ENCODE data around the gene PLXNA2. TPM values are rescaled to one million over a fixed set of nuclear protein-coding genes. Genes with fewer than 3 reads are reported as not detected.
A peak's percentile ranks its signal among the peaks of the same experiment; 100 is the strongest.

Gene PLXNA2
- total and polyA plus RNA-seq, 2 of the 8 experiments (the other 6 are each of a cell fraction or from before 2014, with no cell fraction given), result 0.33 to 1.5 TPM

DNA sequence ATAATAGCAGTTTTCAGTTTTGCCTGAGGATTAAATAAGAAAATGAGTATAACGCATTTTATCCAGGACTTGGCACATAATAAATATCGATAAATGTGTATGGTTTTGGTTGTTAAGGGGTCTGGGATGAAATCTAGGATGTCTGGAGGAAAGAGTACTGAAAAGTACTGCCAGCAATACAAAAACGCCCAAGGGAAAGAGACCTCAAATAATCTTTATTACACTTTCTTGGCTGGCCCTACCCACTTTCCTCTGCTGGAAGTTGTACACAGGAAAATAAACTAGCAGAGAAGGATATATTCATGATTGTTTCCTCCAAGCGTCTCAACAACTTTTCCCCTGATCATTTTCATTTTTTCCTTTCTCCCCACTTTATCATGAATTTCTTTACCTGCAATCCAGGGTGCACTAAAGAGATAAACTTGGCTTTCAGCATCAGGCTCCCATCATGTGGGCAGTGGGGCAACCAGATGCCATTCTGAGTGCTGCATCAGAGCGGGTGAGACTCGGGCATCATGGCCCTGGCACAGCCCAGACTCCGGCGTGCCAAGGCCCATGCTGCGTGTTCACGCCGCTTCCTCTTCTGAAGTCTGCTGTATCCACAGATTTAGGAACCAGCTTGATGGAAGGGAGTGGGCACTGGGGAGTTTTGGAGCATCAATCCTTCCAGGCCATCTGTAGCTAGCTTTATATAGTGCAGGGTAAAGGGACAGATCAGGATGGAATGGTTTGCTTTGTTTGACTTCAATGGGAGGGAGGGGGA lies 35.8 kb upstream of the PLXNA2 start:
- no peak overlapping the region for H4K91ac ChIP-seq (replicated peaks; ENCODE audit: insufficient read length, low read length)
- no peaks in the 10 kb centered on the region for H3K9me3 ChIP-seq (ENCODE audit: insufficient read depth in 2 of 2, low read depth in 1 of 2, low read length in 1 of 2)
- no peak overlapping the region for H2AFZ ChIP-seq (ENCODE audit: low read length)
- H3K79me2 ChIP-seq (ENCODE audit: control insufficient read depth in 1 of 2, insufficient read depth in 2 of 2, low read length in 2 of 2), result no peaks in the 10 kb centered on the region
- no peaks in the 10 kb centered on the region for H3K23me2 ChIP-seq (ENCODE audit: low read depth, low read length)
- H3K23ac ChIP-seq (ENCODE audit: insufficient read length), result no peak overlapping the region
- H2BK12ac ChIP-seq (ENCODE audit: low read depth, low read length), result no peak overlapping the region
- H2BK15ac ChIP-seq (ENCODE audit: low read length), result peak overlapping the region; percentile 34; the same call in 1 of the 2 replicates
- no peak overlapping the region for H4K8ac ChIP-seq (ENCODE audit: extremely low read depth, insufficient read depth, low read length)
- ChIA-PET CTCF (ENCODE audit: partially characterized antibody) (interaction anchor here (0.7 to 3.3 kb wide), 5 partner anchors 11 to 35 kb away, joined by 3 to 13 read pairs (median 3); no protein-coding TSS in a partner anchor), POLR2A (ENCODE audit: partially characterized antibody) (no interaction called here)
- no peak overlapping the region; the same call in 1 of the 2 replicates for H3K18ac ChIP-seq (ENCODE audit: extremely low read depth, low read length)
- no peaks in the 10 kb centered on the region for H3K79me1 ChIP-seq (ENCODE audit: low read depth, low read length)
- H2AK5ac ChIP-seq (ENCODE audit: low read depth, low read length), result no peak overlapping the region
- H3K36me3 ChIP-seq (ENCODE audit: control insufficient read depth in 2 of 4, insufficient read depth in 4 of 4, low read length in 3 of 4), result no peaks in the 10 kb centered on the region
- H3K4me3 ChIP-seq (ENCODE audit: extremely low read depth in 1 of 4, insufficient read depth in 2 of 4, low read depth in 3 of 4, low read length in 4 of 4), result no peak overlapping the region
- H2BK5ac ChIP-seq (ENCODE audit: low read depth, low read length), result no peak overlapping the region
- no peak overlapping the region for H2BK20ac ChIP-seq (ENCODE audit: low read length)
- H3K4me2 ChIP-seq (ENCODE audit: insufficient read depth in 1 of 2, low read depth in 2 of 2, low read length in 2 of 2), result no peak overlapping the region
- FAIRE-seq (no peak), DNase-seq (ENCODE audit: low read depth in 1 of 2, low spot score in 2 of 2) (no peak)
- no peak overlapping the region for H4K5ac ChIP-seq (ENCODE audit: insufficient read length, low read depth, low read length)
- 91% methylated on average over 11 of the region's 11 CpGs; no CpG with 5 or more reads in 1 of the 2 experiments for WGBS, 2 experiments (ENCODE audit: extremely low coverage in 1 of 2, insufficient coverage in 1 of 2, insufficient read length in 1 of 2, insufficient replicate concordance in 2 of 2, low coverage in 1 of 2, low lambda C conversion rate in 2 of 2, missing lambda C conversion rate in 1 of 2)
- H2BK120ac ChIP-seq (replicated peaks; ENCODE audit: low read depth, low read length), result no peak overlapping the region
- no peak overlapping the region for H3K56ac ChIP-seq (replicated peaks; ENCODE audit: insufficient read length, low read depth, low read length)
- H3K27ac ChIP-seq (ENCODE audit: low read depth, low read length), result no peak overlapping the region
- H3K4me1 ChIP-seq (replicated peaks in 1 of 4; ENCODE audit: control insufficient read depth in 3 of 4, insufficient read depth in 4 of 4, low read length in 3 of 4), result peaks cover 0 to 10% (median 4%) of the 10 kb centered on the region in 4 experiments; a peak in 3 of 7 replicates
- H3K27me3 ChIP-seq (replicated peaks in 1 of 4; ENCODE audit: control insufficient read depth in 3 of 4, extremely low read depth in 1 of 4, insufficient read depth in 3 of 4, low read length in 3 of 4), result no peaks in the 10 kb centered on the region; a peak in 1 of 7 replicates
- no peak overlapping the region for H3K14ac ChIP-seq (ENCODE audit: insufficient read length)
- no peak overlapping the region for H3K4ac ChIP-seq (replicated peaks; ENCODE audit: insufficient read length, low read depth, low read length)
- no peaks in the 10 kb centered on the region for H4K20me1 ChIP-seq (replicated peaks in 1 of 2; ENCODE audit: control insufficient read depth in 1 of 2, insufficient read depth in 2 of 2, low read length in 2 of 2)
- H3K9ac ChIP-seq (replicated peaks in 1 of 4; ENCODE audit: extremely low read depth in 1 of 4, low read depth in 3 of 4, low read length in 3 of 4), result no peak overlapping the region
- TF ChIP-seq TBP (IDR thresholded peaks at IDR 0.05; ENCODE audit: low read depth, low read length), result no peak
- TF ChIP-seq, protein P1, sequence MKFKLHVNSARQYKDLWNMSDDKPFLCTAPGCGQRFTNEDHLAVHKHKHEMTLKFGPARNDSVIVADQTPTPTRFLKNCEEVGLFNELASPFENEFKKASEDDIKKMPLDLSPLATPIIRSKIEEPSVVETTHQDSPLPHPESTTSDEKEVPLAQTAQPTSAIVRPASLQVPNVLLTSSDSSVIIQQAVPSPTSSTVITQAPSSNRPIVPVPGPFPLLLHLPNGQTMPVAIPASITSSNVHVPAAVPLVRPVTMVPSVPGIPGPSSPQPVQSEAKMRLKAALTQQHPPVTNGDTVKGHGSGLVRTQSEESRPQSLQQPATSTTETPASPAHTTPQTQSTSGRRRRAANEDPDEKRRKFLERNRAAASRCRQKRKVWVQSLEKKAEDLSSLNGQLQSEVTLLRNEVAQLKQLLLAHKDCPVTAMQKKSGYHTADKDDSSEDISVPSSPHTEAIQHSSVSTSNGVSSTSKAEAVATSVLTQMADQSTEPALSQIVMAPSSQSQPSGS (IDR thresholded peaks at IDR 0.05; ENCODE audit: low read length), result no peak
- TF ChIP-seq TCF12 (IDR thresholded peaks at IDR 0.05; ENCODE audit: low read depth, low read length), result no peak
- no peak for TF ChIP-seq PHF8 (conservative IDR thresholded peaks at IDR 0.05; ENCODE audit: low read depth, low read length)
- TF ChIP-seq NRF1 (IDR thresholded peaks at IDR 0.05; ENCODE audit: low read depth, low read length), result no peak
- no peak for TF ChIP-seq POU5F1 (IDR thresholded peaks at IDR 0.05; ENCODE audit: low read depth, low read length)
- no peak for TF ChIP-seq POLR2A (IDR thresholded peaks at IDR 0.05; ENCODE audit: control extremely low read depth in 1 of 2, low read depth in 2 of 2, low read length in 2 of 2)
- TF ChIP-seq SUZ12 (IDR thresholded peaks at IDR 0.05; ENCODE audit: low read length), result no peak
- TF ChIP-seq JUN (IDR thresholded peaks at IDR 0.05; ENCODE audit: low read depth, low read length), result no peak
- TF ChIP-seq HDAC2 (IDR thresholded peaks at IDR 0.05; ENCODE audit: borderline replicate concordance in 1 of 2, low read depth in 2 of 2, low read length in 2 of 2), result no peak
- TF ChIP-seq SP4 (IDR thresholded peaks at IDR 0.05; ENCODE audit: low read length), result no peak
